LNCAP (cell line): ENCODE measurements around the gene C1QL1.

ENCODE experiments used
- CTCF ChIP-seq: fragments of 450-650 bp; IDR thresholded peaks from 2 replicates; pipeline ENCODE4 v1.5.1; 2017; ENCODE audit warnings: mild to moderate bottlenecking

The C1QL1 gene

GRCh38 chr17:44930667-44931066 lies 37.4 kb downstream of the C1QL1 start:
- TF ChIP-seq CTCF, result no peak

- TF ChIP-seq CTCF, result no peak
Measured at GRCh38 chr17:44928950-44929720, 39.0 kb downstream of the C1QL1 start.

GRCh38 chr17:44928136-44928535 lies 40.0 kb downstream of the C1QL1 start:
- no peak for TF ChIP-seq CTCF

GRCh38 chr17:44927696-44928095 lies 40.4 kb downstream of the C1QL1 start:
- no peak for TF ChIP-seq CTCF

GRCh38 chr17:44926821-44927525 lies 41.1 kb downstream of the C1QL1 start:
- TF ChIP-seq CTCF, result no peak

GRCh38 chr17:44925731-44926697 lies 42.1 kb downstream of the C1QL1 start:
- TF ChIP-seq CTCF, result no peak

GRCh38 chr17:44924107-44924544 lies 44.0 kb downstream of the C1QL1 start:
- no peak for TF ChIP-seq CTCF
